Activated CD4-positive, alpha-beta T cell treated with anti-CD3 and anti-CD28 coated beads, Interleukin-2, amount 50 U/mL, for 4 hours (primary cell): ENCODE measurements around the gene RNF113B.

Source experiments
- DNase-seq, 2 experiments: peaks; one replicate each; pipeline ENCODE4 v3.0.0-alpha.2; 2020

The RNF113B gene

GRCh38 chr13:98134901-98135300, 42.2 kb downstream of the RNF113B start:
- DNase-seq: no peak

DNA sequence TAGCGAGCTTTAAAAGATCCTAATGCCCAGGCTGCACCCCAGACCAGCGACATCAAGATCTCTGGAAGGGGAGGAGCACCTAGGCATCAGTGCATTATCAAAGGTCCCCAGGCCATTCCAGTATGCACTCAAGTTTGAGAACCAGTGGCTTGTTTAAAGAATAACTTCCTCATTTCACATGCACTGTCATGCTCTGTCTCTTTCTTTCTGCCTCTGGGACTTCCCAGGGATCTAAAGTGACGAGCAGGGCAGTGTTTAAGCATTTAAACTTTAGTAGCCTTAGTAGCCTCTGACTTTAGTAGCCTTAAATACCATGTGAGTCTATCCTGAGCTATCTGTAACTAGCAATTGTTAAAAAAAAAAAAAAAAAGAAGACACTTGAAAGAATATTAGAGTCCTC, 43.1 kb downstream of the RNF113B start:
- DNase-seq: no peak

- no peak for DNase-seq
Measured at GRCh38 chr13:98129059-98129746, 47.9 kb downstream of the RNF113B start.
